ENCODE measurements around the gene ZNF480.
"Not testable (repeated sequence)": the region's sequence is repeated elsewhere in the genome, so short reads cannot be mapped to it uniquely, and the experiment has no call there.

The ZNF480 gene

DNA sequence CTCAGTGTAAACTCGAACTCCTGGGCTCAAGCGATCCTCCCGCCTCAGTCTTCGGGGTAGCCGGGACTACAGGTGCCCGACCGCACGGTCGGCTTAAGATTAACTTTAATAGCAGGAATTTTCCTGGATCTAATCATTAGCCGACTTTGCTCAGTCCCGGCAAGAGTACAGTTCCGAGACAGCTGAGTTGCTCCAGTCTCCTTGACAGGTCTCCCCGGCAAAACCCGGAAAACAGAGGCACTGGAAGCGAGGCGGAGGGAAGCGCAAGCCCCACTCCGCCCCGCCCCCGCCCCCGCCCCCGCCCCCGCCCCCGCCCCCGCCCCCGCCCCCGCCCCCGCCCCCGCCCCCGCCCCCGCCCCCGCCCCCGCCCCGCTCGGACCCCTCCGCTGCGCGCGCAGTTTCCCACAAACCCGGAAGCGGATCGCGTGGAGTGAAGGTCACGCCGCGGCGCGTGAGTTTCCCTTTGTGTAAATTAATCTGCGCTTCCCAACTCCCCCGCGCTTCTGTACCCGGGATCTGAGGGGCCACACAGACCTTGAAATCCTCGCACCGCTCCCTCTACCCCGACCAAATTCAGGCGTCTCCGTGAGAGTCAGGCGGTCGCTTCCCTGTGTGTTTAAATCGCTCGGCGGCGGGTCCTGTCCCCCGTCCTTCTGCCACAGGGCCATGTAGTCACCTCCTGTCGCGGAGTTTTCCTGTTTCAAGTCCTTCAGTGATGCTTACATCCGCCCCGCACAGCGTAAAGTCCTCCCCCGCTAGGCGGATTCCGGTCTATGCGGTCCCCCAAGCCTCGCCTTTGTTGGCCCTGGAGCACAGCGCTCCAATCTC is at the start of gene ZNF480:
Gene ZNF480, plus strand, starts transcription at position 397 of the 828 bp plus-strand sequence. CDS start 3,244 bp downstream, outside the sequence.
- Histone ChIP-seq H3K36me3 (ENCODE audit: control insufficient read depth in 2 of 2, insufficient read depth in 2 of 2, low read length in 2 of 2) (peaks cover 21 to 22% of the 10 kb centered on the region in 2 donors), H3K27ac (ENCODE audit: low read length) (peak within 1 kb of the TSS; percentile 92), H3K9me3 (ENCODE audit: control insufficient read depth in 2 of 2, low read length in 2 of 2) (no peaks in the 10 kb centered on the region), H3K27me3 (ENCODE audit: control insufficient read depth in 1 of 2, insufficient read depth in 2 of 2, low read length in 2 of 2) (no peaks in the 10 kb centered on the region), H3K4me3 (ENCODE audit: low read length in 2 of 2) (peak within 1 kb of the TSS; percentile 87 to 94), H3K9ac (ENCODE audit: low read length in 2 of 2) (peak within 1 kb of the TSS; percentile 86 to 98), H3K4me1 (ENCODE audit: control insufficient read depth, insufficient read depth, low read length) (peaks cover 14% of the 10 kb centered on the region)

- Histone ChIP-seq H3K36me3 (ENCODE audit: control insufficient read depth in 2 of 2, insufficient read depth in 2 of 2, low read length in 2 of 2) (no peaks in the 10 kb centered on the region), H3K27ac (ENCODE audit: low read length) (no peak overlapping the region), H3K9ac (ENCODE audit: low read length in 2 of 2) (no peak overlapping the region), H3K4me1 (ENCODE audit: control insufficient read depth, insufficient read depth, low read length) (no peaks in the 10 kb centered on the region), H3K9me3 (ENCODE audit: control insufficient read depth in 2 of 2, low read length in 2 of 2) (no peaks in the 10 kb centered on the region), H3K27me3 (ENCODE audit: control insufficient read depth in 1 of 2, insufficient read depth in 2 of 2, low read length in 2 of 2) (no peaks in the 10 kb centered on the region), H3K4me3 (ENCODE audit: low read length in 2 of 2) (no peak overlapping the region)
These were observed 48.7 kb upstream of the ZNF480 start for GRCh38 chr19:52248241-52248640.

DNA sequence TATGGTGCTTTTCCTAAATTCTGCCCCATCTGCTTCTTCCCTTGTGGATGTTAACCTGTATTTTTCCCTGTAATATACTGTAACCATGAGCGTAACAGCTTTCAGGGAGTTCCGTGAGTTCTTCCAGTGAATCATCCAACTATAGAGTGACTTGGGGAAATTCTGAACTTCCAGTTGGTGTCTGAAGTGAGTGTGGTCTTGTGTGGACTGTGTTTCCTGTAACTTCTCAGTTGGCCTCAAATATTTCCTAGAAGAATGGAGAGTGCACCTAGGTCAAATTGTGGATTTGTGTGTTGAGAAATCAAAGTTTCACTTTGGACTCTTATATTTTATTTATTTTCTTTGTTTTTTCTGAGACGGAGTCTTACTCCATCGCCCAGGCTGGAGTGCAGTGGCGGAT is 38.5 kb upstream of the ZNF480 start:
- Histone ChIP-seq H3K36me3 (ENCODE audit: control insufficient read depth in 2 of 2, insufficient read depth in 2 of 2, low read length in 2 of 2) (no peaks in the 10 kb centered on the region), H3K9ac (ENCODE audit: low read length in 2 of 2) (no peak overlapping the region), H3K27me3 (ENCODE audit: control insufficient read depth in 1 of 2, insufficient read depth in 2 of 2, low read length in 2 of 2) (no peaks in the 10 kb centered on the region), H3K4me3 (ENCODE audit: low read length in 2 of 2) (no peak overlapping the region), H3K27ac (ENCODE audit: low read length) (no peak overlapping the region), H3K4me1 (ENCODE audit: control insufficient read depth, insufficient read depth, low read length) (no peaks in the 10 kb centered on the region), H3K9me3 (ENCODE audit: control insufficient read depth in 2 of 2, low read length in 2 of 2) (no peaks in the 10 kb centered on the region)

DNA sequence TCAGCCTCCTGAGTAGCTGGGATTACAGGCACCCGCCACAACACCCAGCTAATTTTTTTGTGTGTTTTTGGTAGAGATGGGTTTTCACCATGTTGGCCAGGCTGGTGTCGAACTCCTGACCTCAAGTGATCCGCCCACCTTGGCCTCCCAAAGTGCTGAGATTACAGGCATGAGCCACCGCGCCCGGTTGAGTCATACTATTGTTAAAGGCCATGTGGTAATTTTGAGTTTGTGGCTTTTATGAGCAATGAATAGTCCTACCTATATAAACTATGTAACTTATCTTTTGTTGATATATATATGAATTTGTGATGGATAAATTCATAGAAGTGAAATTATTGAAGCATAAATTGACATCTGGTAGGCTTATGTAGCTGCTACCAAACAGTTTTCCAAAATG is 31.4 kb upstream of the ZNF480 start:
- H3K9me3 ChIP-seq (ENCODE audit: control insufficient read depth in 2 of 2, low read length in 2 of 2); H3K9ac ChIP-seq (ENCODE audit: low read length in 2 of 2); H3K36me3 ChIP-seq (ENCODE audit: control insufficient read depth in 2 of 2, insufficient read depth in 2 of 2, low read length in 2 of 2); H3K4me1 ChIP-seq (ENCODE audit: control insufficient read depth, insufficient read depth, low read length); H3K4me3 ChIP-seq (ENCODE audit: low read length in 2 of 2); H3K27me3 ChIP-seq (ENCODE audit: control insufficient read depth in 1 of 2, insufficient read depth in 2 of 2, low read length in 2 of 2); H3K27ac ChIP-seq (ENCODE audit: low read length): not testable (repeated sequence)

DNA sequence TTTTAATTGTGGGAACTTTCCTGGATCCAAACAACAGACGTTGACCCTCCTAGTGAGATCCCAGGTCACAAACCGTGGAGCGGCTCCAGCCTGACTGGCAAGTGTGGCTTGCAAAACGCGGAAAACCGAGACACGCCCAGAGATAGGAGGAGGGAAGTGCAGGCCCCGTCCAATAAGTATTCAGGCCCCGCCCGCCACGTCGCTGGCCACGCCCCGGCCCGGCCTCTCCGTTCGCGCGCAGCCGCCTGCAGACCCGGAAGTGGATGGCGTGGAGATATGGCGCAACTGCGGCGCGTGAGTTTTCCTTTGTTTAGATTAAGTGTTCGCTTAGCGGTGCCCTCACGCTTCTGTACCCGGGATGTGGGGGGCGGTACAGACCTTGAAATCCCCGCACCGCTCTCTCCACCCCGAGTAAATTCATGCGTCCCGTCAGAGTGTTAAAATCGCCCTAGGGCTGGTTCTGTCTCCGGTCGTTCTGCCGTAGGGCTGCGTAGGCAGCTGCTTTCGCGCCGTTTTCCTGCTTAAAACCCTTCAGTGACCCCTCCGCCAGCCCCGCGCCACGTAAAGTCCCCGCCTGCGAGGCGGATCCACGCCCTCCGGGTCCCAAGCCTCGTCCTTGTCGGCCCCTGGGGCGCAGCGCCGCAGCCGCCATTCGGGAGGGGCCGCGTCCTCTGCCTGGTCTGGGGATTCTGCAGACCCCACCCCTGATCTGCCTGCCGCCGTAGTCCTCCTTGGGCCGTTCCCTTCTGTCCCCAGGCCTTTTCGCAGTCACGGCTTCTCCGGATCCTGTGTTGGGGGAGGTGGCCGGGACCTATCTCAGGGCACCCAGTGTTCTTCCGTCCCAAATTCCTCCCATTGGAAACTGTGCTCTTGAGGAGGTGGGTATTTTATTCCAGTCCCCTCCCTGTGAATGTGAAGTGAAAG is 27.4 kb upstream of the ZNF480 start, which contains the start of gene ZNF766:
Gene ZNF766, plus strand, starts transcription at position 250 of the 924 bp plus-strand sequence. Its CDS starts 27 bp downstream, at position 277.
- peaks cover 0 to 4% of the 10 kb centered on the region in 2 donors for H3K36me3 ChIP-seq (ENCODE audit: control insufficient read depth in 2 of 2, insufficient read depth in 2 of 2, low read length in 2 of 2)
- no peaks in the 10 kb centered on the region for H3K27me3 ChIP-seq (ENCODE audit: control insufficient read depth in 1 of 2, insufficient read depth in 2 of 2, low read length in 2 of 2)
- H3K9ac ChIP-seq (ENCODE audit: low read length in 2 of 2): peak within 1 kb of the TSS; percentile 97 to 98
- H3K27ac ChIP-seq (ENCODE audit: low read length): peak within 1 kb of the TSS; percentile 94
- H3K9me3 ChIP-seq (ENCODE audit: control insufficient read depth in 2 of 2, low read length in 2 of 2): no peaks in the 10 kb centered on the region
- peak within 1 kb of the TSS; percentile 93 to 98 for H3K4me3 ChIP-seq (ENCODE audit: low read length in 2 of 2)
- H3K4me1 ChIP-seq (ENCODE audit: control insufficient read depth, insufficient read depth, low read length): peaks cover 11% of the 10 kb centered on the region

DNA sequence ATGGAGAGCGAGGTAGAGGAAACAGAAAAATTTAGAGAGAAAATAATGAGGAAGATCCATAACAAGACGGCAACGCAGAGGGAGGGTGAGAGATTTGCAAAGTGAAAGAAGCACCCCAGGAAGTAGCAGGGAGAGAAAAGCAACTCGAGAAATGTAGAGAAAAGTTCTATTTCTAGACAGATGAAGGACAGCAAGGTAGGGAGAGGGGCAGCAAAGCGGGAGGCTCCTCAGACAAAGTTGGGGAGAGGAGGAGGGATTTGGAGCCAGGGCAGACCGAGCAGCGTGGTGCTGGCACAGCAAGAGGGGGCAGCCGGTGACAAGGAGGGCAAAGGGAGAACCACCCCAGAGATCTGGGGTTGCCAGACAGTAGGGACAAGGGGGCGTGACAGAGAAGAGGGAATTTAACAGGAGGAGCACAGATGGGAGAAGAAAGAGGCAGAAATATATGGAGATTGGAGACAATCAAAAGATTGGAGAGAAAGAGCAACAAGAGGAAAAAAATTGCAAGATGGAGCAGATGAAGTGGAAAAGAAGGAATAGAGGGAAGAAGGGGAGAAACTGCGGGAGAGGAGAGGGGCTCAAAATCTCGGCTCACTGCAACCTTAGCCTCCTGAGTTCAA is 26.6 kb upstream of the ZNF480 start:
- Histone ChIP-seq H3K27ac (ENCODE audit: low read length) (peak overlapping the region; percentile 94), H3K27me3 (ENCODE audit: control insufficient read depth in 1 of 2, insufficient read depth in 2 of 2, low read length in 2 of 2) (no peaks in the 10 kb centered on the region), H3K36me3 (ENCODE audit: control insufficient read depth in 2 of 2, insufficient read depth in 2 of 2, low read length in 2 of 2) (peaks cover 0 to 4% of the 10 kb centered on the region in 2 donors), H3K4me3 (ENCODE audit: low read length in 2 of 2) (peak overlapping the region; percentile 93 to 98), H3K9me3 (ENCODE audit: control insufficient read depth in 2 of 2, low read length in 2 of 2) (no peaks in the 10 kb centered on the region), H3K9ac (ENCODE audit: low read length in 2 of 2) (peak overlapping the region; percentile 97 to 98), H3K4me1 (ENCODE audit: control insufficient read depth, insufficient read depth, low read length) (peaks cover 11% of the 10 kb centered on the region)

- no peak overlapping the region for H3K4me3 ChIP-seq (ENCODE audit: low read length in 2 of 2)
- no peaks in the 10 kb centered on the region for H3K27me3 ChIP-seq (ENCODE audit: control insufficient read depth in 1 of 2, insufficient read depth in 2 of 2, low read length in 2 of 2)
- H3K4me1 ChIP-seq (ENCODE audit: control insufficient read depth, insufficient read depth, low read length): peaks cover 11% of the 10 kb centered on the region
- peaks cover 0 to 4% of the 10 kb centered on the region in 2 donors for H3K36me3 ChIP-seq (ENCODE audit: control insufficient read depth in 2 of 2, insufficient read depth in 2 of 2, low read length in 2 of 2)
- H3K9me3 ChIP-seq (ENCODE audit: control insufficient read depth in 2 of 2, low read length in 2 of 2): no peaks in the 10 kb centered on the region
- H3K9ac ChIP-seq (ENCODE audit: low read length in 2 of 2): no peak overlapping the region
- no peak overlapping the region for H3K27ac ChIP-seq (ENCODE audit: low read length)
These were observed 23.7 kb upstream of the ZNF480 start for GRCh38 chr19:52273301-52273700.

DNA sequence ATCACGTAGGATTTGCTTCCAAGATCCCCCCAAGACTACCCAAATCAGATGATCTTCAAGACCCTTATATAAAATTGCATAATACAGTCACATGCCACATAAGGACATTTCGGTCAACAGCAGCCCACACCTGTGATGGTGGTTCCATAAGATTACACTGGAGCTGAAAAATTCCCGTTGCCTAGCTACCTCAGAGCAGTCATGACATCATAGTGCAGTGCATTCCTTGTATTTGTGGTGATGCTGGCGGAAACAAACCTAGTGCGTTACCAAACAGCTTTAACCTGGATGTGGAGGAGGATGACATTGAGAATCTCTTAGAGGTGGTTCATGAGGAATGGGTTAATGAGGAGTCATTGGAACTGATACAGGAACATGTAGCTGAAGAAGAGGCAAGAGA is 22.8 kb upstream of the ZNF480 start:
- Histone ChIP-seq H3K9me3 (ENCODE audit: control insufficient read depth in 2 of 2, low read length in 2 of 2) (no peaks in the 10 kb centered on the region), H3K36me3 (ENCODE audit: control insufficient read depth in 2 of 2, insufficient read depth in 2 of 2, low read length in 2 of 2) (peaks cover 0 to 4% of the 10 kb centered on the region in 2 donors), H3K4me3 (ENCODE audit: low read length in 2 of 2) (no peak overlapping the region)

GRCh38 chr19:52275988-52276387 is 21.0 kb upstream of the ZNF480 start:
- Histone ChIP-seq H3K9ac (ENCODE audit: low read length in 2 of 2) (no peak overlapping the region), H3K27ac (ENCODE audit: low read length) (no peak overlapping the region), H3K36me3 (ENCODE audit: control insufficient read depth in 2 of 2, insufficient read depth in 2 of 2, low read length in 2 of 2) (peaks cover 0 to 4% of the 10 kb centered on the region in 2 donors), H3K4me3 (ENCODE audit: low read length in 2 of 2) (no peak overlapping the region), H3K4me1 (ENCODE audit: control insufficient read depth, insufficient read depth, low read length) (peaks cover under 1% of the 10 kb centered on the region), H3K27me3 (ENCODE audit: control insufficient read depth in 1 of 2, insufficient read depth in 2 of 2, low read length in 2 of 2) (no peaks in the 10 kb centered on the region), H3K9me3 (ENCODE audit: control insufficient read depth in 2 of 2, low read length in 2 of 2) (no peaks in the 10 kb centered on the region)

More for the DNA sequence above, 22.8 kb upstream of the ZNF480 start:
- no peak overlapping the region for H3K9ac ChIP-seq (ENCODE audit: low read length in 2 of 2)
- peaks cover 9% of the 10 kb centered on the region for H3K4me1 ChIP-seq (ENCODE audit: control insufficient read depth, insufficient read depth, low read length)
- no peaks in the 10 kb centered on the region for H3K27me3 ChIP-seq (ENCODE audit: control insufficient read depth in 1 of 2, insufficient read depth in 2 of 2, low read length in 2 of 2)
- H3K27ac ChIP-seq (ENCODE audit: low read length): no peak overlapping the region

- peaks cover 0 to 6% of the 10 kb centered on the region in 2 donors for H3K36me3 ChIP-seq (ENCODE audit: control insufficient read depth in 2 of 2, insufficient read depth in 2 of 2, low read length in 2 of 2)
- no peak overlapping the region for H3K27ac ChIP-seq (ENCODE audit: low read length)
- no peaks in the 10 kb centered on the region for H3K9me3 ChIP-seq (ENCODE audit: control insufficient read depth in 2 of 2, low read length in 2 of 2)
- H3K4me1 ChIP-seq (ENCODE audit: control insufficient read depth, insufficient read depth, low read length): no peaks in the 10 kb centered on the region
- H3K9ac ChIP-seq (ENCODE audit: low read length in 2 of 2): no peak overlapping the region
- H3K27me3 ChIP-seq (ENCODE audit: control insufficient read depth in 1 of 2, insufficient read depth in 2 of 2, low read length in 2 of 2): no peaks in the 10 kb centered on the region
- H3K4me3 ChIP-seq (ENCODE audit: low read length in 2 of 2): no peak overlapping the region
These were observed 19.5 kb upstream of the ZNF480 start for GRCh38 chr19:52277471-52277870.

Data from stomach smooth muscle (tissue), 2 donors.